Karpas-422 (cell line): ENCODE data around the gene ZNF554. TPM values are rescaled to one million over a fixed set of nuclear protein-coding genes. Genes with fewer than 3 reads are reported as not detected.

Experiments used
- DNase-seq: peaks from one replicate; pipeline ENCODE4 v3.0.0-alpha.2; 2015
- H2AFZ ChIP-seq: fragments of 200-600 bp; sonication (generic); 2 replicates; pipeline ENCODE4 v1.6.1; 2014; ENCODE audit warnings: antibody characterized with exemption, low read length, mixed read lengths
- H3K27ac ChIP-seq: fragments of 200-600 bp; sonication (generic); 2 replicates; pipeline ENCODE4 v1.5.1; 2014; ENCODE audit warnings: mild to moderate bottlenecking, low read length, moderate library complexity
- H3K27me3 ChIP-seq: fragments of 200-600 bp; sonication (generic); 2 replicates; pipeline ENCODE4 v1.6.1; 2014; ENCODE audit warnings: low read length, mixed read lengths
- H3K36me3 ChIP-seq: fragments of 200-600 bp; sonication (generic); 2 replicates; pipeline ENCODE4 v1.6.1; 2014; ENCODE audit warnings: low read length, mixed read lengths; ENCODE audit not compliant: insufficient read depth
- H3K4me1 ChIP-seq: fragments of 200-600 bp; sonication (generic); 2 replicates; pipeline ENCODE4 v1.6.1; 2014; ENCODE audit warnings: mild to moderate bottlenecking, low read length, mixed read lengths
- H3K4me2 ChIP-seq: fragments of 200-600 bp; sonication (generic); 2 replicates; pipeline ENCODE4 v1.6.1; 2014; ENCODE audit warnings: low read length, low read depth, mild to moderate bottlenecking; ENCODE audit not compliant: poor library complexity, severe bottlenecking
- H3K4me3 ChIP-seq: fragments of 200-600 bp; sonication (generic); 2 replicates; pipeline ENCODE4 v1.5.1; 2014; ENCODE audit warnings: mild to moderate bottlenecking, antibody characterized with exemption, low read length, mixed read lengths
- H3K79me2 ChIP-seq: fragments of 200-600 bp; sonication (generic); 2 replicates; pipeline ENCODE4 v1.6.1; 2014; ENCODE audit warnings: mild to moderate bottlenecking, low read length, mixed read lengths
- H3K9ac ChIP-seq: fragments of 200-600 bp; sonication (generic); 2 replicates; pipeline ENCODE4 v1.6.0; 2014; ENCODE audit warnings: low read length
- H3K9me2 ChIP-seq: fragments of 200-600 bp; sonication (generic), shearing (Covaris generic); replicated peaks from 2 replicates; pipeline ENCODE4 v1.6.0; 2014; ENCODE audit warnings: mild to moderate bottlenecking, low read length, moderate library complexity; ENCODE audit not compliant: insufficient read depth
- H3K9me3 ChIP-seq: fragments of 300-700, 200-600 bp; sonication (generic); 2 replicates; pipeline ENCODE4 v1.6.1; 2014; ENCODE audit warnings: low read length, mixed read lengths
- H4K20me1 ChIP-seq: fragments of 200-600 bp; sonication (generic); 2 replicates; pipeline ENCODE4 v1.6.1; 2014; ENCODE audit warnings: mild to moderate bottlenecking, antibody characterized with exemption, low read length, low read depth; ENCODE audit not compliant: insufficient read depth
- total RNA-seq: library from RNA; depleted of rRNA; stranded (reverse); fragments of >200 nt; shearing (Covaris generic); gene quantifications from 2 replicates; pipeline ENCODE4 v1.2.3, GENCODE V29; 2014; ENCODE audit warnings: low replicate concordance

ZNF554 gene
- total RNA-seq, 1 experiment from 2014 or later, result 2.6 TPM

- 0 out of 2 replicates have a peak, but pooled peaks cover 7% of the 10 kb centered on the region for H3K36me3 ChIP-seq
- H3K4me1 ChIP-seq, result peaks cover 54% of the 10 kb centered on the region
- peaks cover 62% of the 10 kb centered on the region for H4K20me1 ChIP-seq
- H3K4me2 ChIP-seq, result no peak overlapping the region
- H3K4me3 ChIP-seq, result no peak overlapping the region
- DNase-seq, result no peak
- H3K9me3 ChIP-seq, result no peaks in the 10 kb centered on the region
- no peak overlapping the region for H2AFZ ChIP-seq
- H3K79me2 ChIP-seq, result peaks cover 94% of the 10 kb centered on the region
- no peaks in the 10 kb centered on the region for H3K9me2 ChIP-seq
- no peaks in the 10 kb centered on the region for H3K27me3 ChIP-seq
- H3K27ac ChIP-seq, result no peak overlapping the region
- H3K9ac ChIP-seq, result no peak overlapping the region
These were observed 41.5 kb upstream of the ZNF554 start for GRCh38 chr19:2777952-2778683.

GRCh38 chr19:2779121-2779740 is 40.4 kb upstream of the ZNF554 start:
- Histone ChIP-seq H3K9me3 (no peaks in the 10 kb centered on the region), H3K9ac (no peak overlapping the region), H3K4me2 (no peak overlapping the region), H4K20me1 (peaks cover 57% of the 10 kb centered on the region), H3K9me2 (no peaks in the 10 kb centered on the region), H3K4me1 (peaks cover 57% of the 10 kb centered on the region), H3K79me2 (peaks cover 89% of the 10 kb centered on the region), H3K27me3 (no peaks in the 10 kb centered on the region), H3K27ac (no peak overlapping the region), H2AFZ (no peak overlapping the region), H3K4me3 (no peak overlapping the region), H3K36me3 (0 out of 2 replicates have a peak, but pooled peaks cover 7% of the 10 kb centered on the region)
- no peak for DNase-seq

GRCh38 chr19:2780284-2780683 is 39.4 kb upstream of the ZNF554 start:
- H3K9me3 ChIP-seq, result no peaks in the 10 kb centered on the region
- H3K4me1 ChIP-seq, result peaks cover 55% of the 10 kb centered on the region
- H3K9me2 ChIP-seq, result no peaks in the 10 kb centered on the region
- no peak for DNase-seq
- H3K4me2 ChIP-seq, result no peak overlapping the region
- no peaks in the 10 kb centered on the region for H3K27me3 ChIP-seq
- H2AFZ ChIP-seq, result no peak overlapping the region
- H3K9ac ChIP-seq, result no peak overlapping the region
- H3K4me3 ChIP-seq, result no peak overlapping the region
- H3K79me2 ChIP-seq, result peaks cover 78% of the 10 kb centered on the region
- H4K20me1 ChIP-seq, result peaks cover 47% of the 10 kb centered on the region
- no peak overlapping the region for H3K27ac ChIP-seq
- H3K36me3 ChIP-seq, result 0 out of 2 replicates have a peak, but pooled peaks cover 7% of the 10 kb centered on the region

- Histone ChIP-seq H3K79me2 (peaks cover 78% of the 10 kb centered on the region), H3K9ac (peak overlapping the region; percentile 90), H3K9me3 (no peaks in the 10 kb centered on the region), H3K4me3 (peak overlapping the region; percentile 87), H4K20me1 (peaks cover 39% of the 10 kb centered on the region), H3K27me3 (no peaks in the 10 kb centered on the region), H3K36me3 (peaks cover 12% of the 10 kb centered on the region; the same call in 1 of the 2 replicates), H2AFZ (no peak overlapping the region), H3K9me2 (no peaks in the 10 kb centered on the region), H3K4me1 (peaks cover 61% of the 10 kb centered on the region), H3K27ac (peak overlapping the region; percentile 43), H3K4me2 (peak overlapping the region; percentile 85)
- DNase-seq, result no peak
These were observed 37.2 kb upstream of the ZNF554 start for GRCh38 chr19:2782329-2782935.

- peak within 1 kb of the TSS; percentile 43 for H3K27ac ChIP-seq
- no peaks in the 10 kb centered on the region for H3K27me3 ChIP-seq
- H3K9ac ChIP-seq, result peak within 1 kb of the TSS; percentile 90
- H3K4me1 ChIP-seq, result peaks cover 68% of the 10 kb centered on the region
- H3K79me2 ChIP-seq, result peaks cover 78% of the 10 kb centered on the region
- peak; percentile 99 for DNase-seq
- H3K4me2 ChIP-seq, result peak within 1 kb of the TSS; percentile 85
- H3K4me3 ChIP-seq, result peak within 1 kb of the TSS; percentile 87
- no peaks in the 10 kb centered on the region for H3K9me3 ChIP-seq
- peak within 1 kb of the TSS; percentile 19 for H2AFZ ChIP-seq
- H3K36me3 ChIP-seq, result peaks cover 17% of the 10 kb centered on the region; the same call in 1 of the 2 replicates
- no peaks in the 10 kb centered on the region for H3K9me2 ChIP-seq
- H4K20me1 ChIP-seq, result peaks cover 41% of the 10 kb centered on the region
These were observed 36.5 kb upstream of the ZNF554 start, which contains the start of gene SGTA for GRCh38 chr19:2782936-2783780. Gene SGTA (minus strand): TSS chr19:2783273. CDS start chr19:2769068, 14,205 bp downstream.

GRCh38 chr19:2783781-2784145 is 35.9 kb upstream of the ZNF554 start:
- peak overlapping the region; percentile 42 for H3K27ac ChIP-seq
- no peaks in the 10 kb centered on the region for H3K9me2 ChIP-seq
- no peaks in the 10 kb centered on the region for H3K9me3 ChIP-seq
- H3K4me3 ChIP-seq, result peak overlapping the region; percentile 87; the same call in 1 of the 2 replicates
- no peak for DNase-seq
- peaks cover 75% of the 10 kb centered on the region for H3K79me2 ChIP-seq
- peaks cover 36% of the 10 kb centered on the region for H4K20me1 ChIP-seq
- peak overlapping the region; percentile 19 for H2AFZ ChIP-seq
- H3K36me3 ChIP-seq, result peaks cover 17% of the 10 kb centered on the region; the same call in 1 of the 2 replicates
- peak overlapping the region; percentile 55 for H3K4me2 ChIP-seq
- no peaks in the 10 kb centered on the region for H3K27me3 ChIP-seq
- peaks cover 70% of the 10 kb centered on the region for H3K4me1 ChIP-seq
- peak overlapping the region; percentile 44 for H3K9ac ChIP-seq

- H3K9me2 ChIP-seq, result no peaks in the 10 kb centered on the region
- H3K9ac ChIP-seq, result peak within 1 kb of the TSS; percentile 98
- H3K4me3 ChIP-seq, result peak within 1 kb of the TSS; percentile 98
- peak within 1 kb of the TSS; percentile 95 for H3K27ac ChIP-seq
- peaks cover 74% of the 10 kb centered on the region for H3K79me2 ChIP-seq
- H3K9me3 ChIP-seq, result no peaks in the 10 kb centered on the region
- no peak within 1 kb of the TSS for H2AFZ ChIP-seq
- H3K36me3 ChIP-seq, result peaks cover 18% of the 10 kb centered on the region; the same call in 1 of the 2 replicates
- peaks cover 33% of the 10 kb centered on the region for H4K20me1 ChIP-seq
- H3K4me2 ChIP-seq, result peak within 1 kb of the TSS; percentile 83
- no peaks in the 10 kb centered on the region for H3K27me3 ChIP-seq
- peaks cover 79% of the 10 kb centered on the region for H3K4me1 ChIP-seq
- DNase-seq, result peak; percentile 100
These were observed 34.2 kb upstream of the ZNF554 start, which contains the start of gene THOP1 for GRCh38 chr19:2785244-2785997. Gene THOP1 (plus strand): TSS chr19:2785503. CDS start chr19:2785663, 160 bp downstream.
